Stimulated activated CD4-positive, alpha-beta T cell treated with anti-CD3 and anti-CD28 coated beads, Interleukin-12 subunit alpha, Interleukin-12 subunit beta, amount 100 ng/mL, for 4 hours (primary cell): Measurements from ENCODE around the gene DCAF10.

Experiments
- DNase-seq: peaks from one replicate; pipeline ENCODE4 v3.0.0-alpha.2; 2020

DCAF10 gene

GRCh38 chr9:37910271-37910670 is 109.7 kb downstream of the DCAF10 start:
- no peak for DNase-seq

- no peak for DNase-seq
Measured at GRCh38 chr9:37911271-37911681, 110.7 kb downstream of the DCAF10 start.

- DNase-seq = peak; percentile 75
Measured at GRCh38 chr9:37913480-37914153, 113.0 kb downstream of the DCAF10 start.

- DNase-seq = no peak
Measured at GRCh38 chr9:37914154-37914551, 113.6 kb downstream of the DCAF10 start.

GRCh38 chr9:37914701-37915358 is 114.2 kb downstream of the DCAF10 start:
- no peak for DNase-seq

GRCh38 chr9:37915911-37916470 is 115.4 kb downstream of the DCAF10 start:
- DNase-seq = no peak

GRCh38 chr9:37916471-37917312 is 116.1 kb downstream of the DCAF10 start:
- DNase-seq = no peak
